ENCODE results near the gene RGCC. TPM values are rescaled to one million over a fixed set of nuclear protein-coding genes. Genes with fewer than 3 reads are reported as not detected.
"Not testable (repeated sequence)": the region's sequence is repeated elsewhere in the genome, so short reads cannot be mapped to it uniquely, and the experiment has no call there.

RGCC gene
- total RNA-seq, 3 donors from 2014 or later, result 163 to 216 (median 185) TPM

- H3K36me3 Mint-ChIP-seq (ENCODE audit: insufficient read depth), result peaks cover 2% of the 10 kb centered on the region
- DNase-seq (no peak), ATAC-seq (no peak)
- H3K4me3 Mint-ChIP-seq, result peak overlapping the region; percentile 20
- peaks cover 12% of the 10 kb centered on the region for H3K9me3 Mint-ChIP-seq
- H3K4me1 Mint-ChIP-seq (ENCODE audit: low read depth), result peaks cover 66% of the 10 kb centered on the region
- no peaks in the 10 kb centered on the region for H3K27me3 Mint-ChIP-seq (ENCODE audit: low read depth)
Measured at GRCh38 chr13:41490371-41491015, 33.1 kb downstream of the RGCC start.

GRCh38 chr13:41491436-41491835, 34.1 kb downstream of the RGCC start:
- H3K36me3 Mint-ChIP-seq (ENCODE audit: insufficient read depth), result peaks cover 2% of the 10 kb centered on the region
- ATAC-seq (no peak), DNase-seq (no peak)
- H3K9me3 Mint-ChIP-seq, result peaks cover 2% of the 10 kb centered on the region
- no peak overlapping the region for H3K4me3 Mint-ChIP-seq
- peaks cover 73% of the 10 kb centered on the region for H3K4me1 Mint-ChIP-seq (ENCODE audit: low read depth)
- no peaks in the 10 kb centered on the region for H3K27me3 Mint-ChIP-seq (ENCODE audit: low read depth)

GRCh38 chr13:41492432-41493260, 35.3 kb downstream of the RGCC start:
- H3K36me3 Mint-ChIP-seq (ENCODE audit: insufficient read depth), result peaks cover 2% of the 10 kb centered on the region
- no peaks in the 10 kb centered on the region for H3K27me3 Mint-ChIP-seq (ENCODE audit: low read depth)

GRCh38 chr13:41494202-41494601, 36.9 kb downstream of the RGCC start:
- H3K9me3 Mint-ChIP-seq, result no peaks in the 10 kb centered on the region
- no peak for DNase-seq
- no peaks in the 10 kb centered on the region for H3K27me3 Mint-ChIP-seq (ENCODE audit: low read depth)
- ATAC-seq, result no peak
- peaks cover 86% of the 10 kb centered on the region for H3K4me1 Mint-ChIP-seq (ENCODE audit: low read depth)
- H3K36me3 Mint-ChIP-seq (ENCODE audit: insufficient read depth), result peaks cover 2% of the 10 kb centered on the region
- no peak overlapping the region for H3K4me3 Mint-ChIP-seq

More at GRCh38 chr13:41492432-41493260, 35.3 kb downstream of the RGCC start:
- ATAC-seq (peak; percentile 68 to 74), DNase-seq (no peak)
- Mint-ChIP-seq H3K9me3 (no peaks in the 10 kb centered on the region), H3K4me3 (peak overlapping the region; percentile 42), H3K4me1 (ENCODE audit: low read depth) (peaks cover 85% of the 10 kb centered on the region)

GRCh38 chr13:41495044-41495443, 37.7 kb downstream of the RGCC start:
- H3K4me1 Mint-ChIP-seq (ENCODE audit: low read depth), result peaks cover 86% of the 10 kb centered on the region
- no peaks in the 10 kb centered on the region for H3K27me3 Mint-ChIP-seq (ENCODE audit: low read depth)
- H3K4me3 Mint-ChIP-seq, result no peak overlapping the region
- peaks cover 2% of the 10 kb centered on the region for H3K36me3 Mint-ChIP-seq (ENCODE audit: insufficient read depth)
- no peak for DNase-seq
- H3K9me3 Mint-ChIP-seq, result no peaks in the 10 kb centered on the region
- ATAC-seq, result no peak

GRCh38 chr13:41496420-41497234, 39.3 kb downstream of the RGCC start:
- H3K36me3 Mint-ChIP-seq (ENCODE audit: insufficient read depth), result no peaks in the 10 kb centered on the region
- H3K27me3 Mint-ChIP-seq (ENCODE audit: low read depth), result no peaks in the 10 kb centered on the region
- H3K4me3 Mint-ChIP-seq, result no peak overlapping the region
- ATAC-seq (no peak), DNase-seq (no peak)
- H3K4me1 Mint-ChIP-seq (ENCODE audit: low read depth), result peaks cover 90% of the 10 kb centered on the region
- no peaks in the 10 kb centered on the region for H3K9me3 Mint-ChIP-seq

- DNase-seq (no peak), ATAC-seq (no peak)
- peaks cover 90% of the 10 kb centered on the region for H3K4me1 Mint-ChIP-seq (ENCODE audit: low read depth)
- H3K27me3 Mint-ChIP-seq (ENCODE audit: low read depth), result no peaks in the 10 kb centered on the region
- H3K36me3 Mint-ChIP-seq (ENCODE audit: insufficient read depth), result no peaks in the 10 kb centered on the region
- no peak overlapping the region for H3K4me3 Mint-ChIP-seq
- no peaks in the 10 kb centered on the region for H3K9me3 Mint-ChIP-seq
Measured at GRCh38 chr13:41497436-41497835, 40.1 kb downstream of the RGCC start.

- ATAC-seq (no peak), DNase-seq (no peak)
- no peaks in the 10 kb centered on the region for H3K27me3 Mint-ChIP-seq (ENCODE audit: low read depth)
- peaks cover 79% of the 10 kb centered on the region for H3K4me1 Mint-ChIP-seq (ENCODE audit: low read depth)
- no peak overlapping the region for H3K4me3 Mint-ChIP-seq
- no peaks in the 10 kb centered on the region for H3K36me3 Mint-ChIP-seq (ENCODE audit: insufficient read depth)
- peaks cover under 1% of the 10 kb centered on the region for H3K9me3 Mint-ChIP-seq
Measured at GRCh38 chr13:41499452-41499851, 42.1 kb downstream of the RGCC start.

- ATAC-seq, result peak; percentile 69 to 70
- peaks cover 3% of the 10 kb centered on the region for H3K36me3 Mint-ChIP-seq (ENCODE audit: insufficient read depth)
- H3K4me3 Mint-ChIP-seq, result no peak overlapping the region
Measured at GRCh38 chr13:41500511-41500910, 43.2 kb downstream of the RGCC start.

GRCh38 chr13:41501281-41501680, 43.9 kb downstream of the RGCC start:
- Mint-ChIP-seq H3K4me1 (ENCODE audit: low read depth) (peaks cover 67% of the 10 kb centered on the region), H3K27me3 (ENCODE audit: low read depth) (no peaks in the 10 kb centered on the region), H3K36me3 (ENCODE audit: insufficient read depth) (peaks cover 3% of the 10 kb centered on the region), H3K9me3 (peaks cover 9% of the 10 kb centered on the region), H3K4me3 (no peak overlapping the region)
- ATAC-seq (no peak), DNase-seq (no peak)

More at GRCh38 chr13:41500511-41500910, 43.2 kb downstream of the RGCC start:
- Mint-ChIP-seq H3K27me3 (ENCODE audit: low read depth) (no peaks in the 10 kb centered on the region), H3K4me1 (ENCODE audit: low read depth) (peaks cover 69% of the 10 kb centered on the region), H3K9me3 (peaks cover 9% of the 10 kb centered on the region)
- peak; percentile 22 for DNase-seq

- H3K27me3 Mint-ChIP-seq (ENCODE audit: low read depth), result no peaks in the 10 kb centered on the region
- H3K36me3 Mint-ChIP-seq (ENCODE audit: insufficient read depth), result peaks cover 3% of the 10 kb centered on the region
- peaks cover 9% of the 10 kb centered on the region for H3K9me3 Mint-ChIP-seq
- no peak overlapping the region for H3K4me3 Mint-ChIP-seq
- DNase-seq (no peak), ATAC-seq (no peak)
- H3K4me1 Mint-ChIP-seq (ENCODE audit: low read depth), result peaks cover 60% of the 10 kb centered on the region
Measured at GRCh38 chr13:41502031-41502430, 44.7 kb downstream of the RGCC start.

- H3K4me3 Mint-ChIP-seq, result no peak overlapping the region
- peaks cover 9% of the 10 kb centered on the region for H3K9me3 Mint-ChIP-seq
- H3K4me1 Mint-ChIP-seq (ENCODE audit: low read depth), result peaks cover 53% of the 10 kb centered on the region
- peaks cover 3% of the 10 kb centered on the region for H3K36me3 Mint-ChIP-seq (ENCODE audit: insufficient read depth)
- DNase-seq (no peak), ATAC-seq (no peak)
- no peaks in the 10 kb centered on the region for H3K27me3 Mint-ChIP-seq (ENCODE audit: low read depth)
Measured at GRCh38 chr13:41502673-41503072, 45.3 kb downstream of the RGCC start.

- H3K27me3 Mint-ChIP-seq (ENCODE audit: low read depth), result no peaks in the 10 kb centered on the region
- H3K4me3 Mint-ChIP-seq, result no peak overlapping the region
- peaks cover 9% of the 10 kb centered on the region for H3K9me3 Mint-ChIP-seq
- no peak for ATAC-seq
- peaks cover 47% of the 10 kb centered on the region for H3K4me1 Mint-ChIP-seq (ENCODE audit: low read depth)
- peaks cover 3% of the 10 kb centered on the region for H3K36me3 Mint-ChIP-seq (ENCODE audit: insufficient read depth)
- no peak for DNase-seq
Measured at GRCh38 chr13:41503356-41503755, 46.0 kb downstream of the RGCC start.

- H3K4me3 Mint-ChIP-seq, result not testable (repeated sequence)
- H3K4me1 Mint-ChIP-seq (ENCODE audit: low read depth), result peaks cover 39% of the 10 kb centered on the region
Measured at GRCh38 chr13:41504657-41505056, 47.3 kb downstream of the RGCC start.

More at GRCh38 chr13:41504657-41505056, 47.3 kb downstream of the RGCC start:
- H3K27me3 Mint-ChIP-seq (ENCODE audit: low read depth); H3K9me3 Mint-ChIP-seq; H3K36me3 Mint-ChIP-seq (ENCODE audit: insufficient read depth); DNase-seq; ATAC-seq: not testable (repeated sequence)

Data from activated T-cell treated with anti-CD3 and anti-CD28 coated beads, Interleukin-2, amount 50 U/mL, for 4 hours (primary cell).